ENCODE data around the gene POU6F2.
A peak's percentile ranks its signal among the peaks of the same experiment; 100 is the strongest.

GRCh38 chr7:38932509-38933168 lies 45.1 kb upstream of the POU6F2 start:
- TF ChIP-seq CTCF (IDR thresholded peaks at IDR 0.05) = peak in 5 of 7 experiments; percentile 65 to 77 (median 71)
- TF ChIP-seq POLR2A (IDR thresholded peaks at IDR 0.05) = no peak
- no peak for TF ChIP-seq POLR2AphosphoS5 (IDR thresholded peaks at IDR 0.05)
